Liver (tissue), 3 donors: ENCODE data around the gene RASSF7.

Experiments used
- ATF3 ChIP-seq: IDR thresholded peaks from 2 replicates; pipeline ENCODE4 v1.6.1; 2016; ENCODE audit warnings: antibody characterized with exemption
- GABPA ChIP-seq, 2 donors: IDR thresholded peaks in 1 of 2; conservative IDR thresholded peaks in 1 of 2; 2 replicates each; pipeline ENCODE4 v1.6.1; 2016; ENCODE audit warnings: antibody characterized with exemption in 2 of 2, mild to moderate bottlenecking in 1 of 2, moderate library complexity in 1 of 2
- HNF4G ChIP-seq: IDR thresholded peaks from 2 replicates; pipeline ENCODE4 v1.6.1; 2016; ENCODE audit warnings: antibody characterized with exemption
- JUND ChIP-seq, 2 donors: IDR thresholded peaks; 2 replicates each; pipeline ENCODE4 v1.6.1; 2016; ENCODE audit warnings: antibody characterized with exemption in 2 of 2
- RAD21 ChIP-seq, 2 donors: IDR thresholded peaks; 2 replicates each; pipeline ENCODE4 v1.6.1; 2016; ENCODE audit warnings: antibody characterized with exemption in 2 of 2, mild to moderate bottlenecking in 2 of 2
- TAF1 ChIP-seq: conservative IDR thresholded peaks from 2 replicates; pipeline ENCODE4 v1.6.1; 2016; ENCODE audit warnings: antibody characterized with exemption, mild to moderate bottlenecking
- TF ChIP-seq, protein P1 (sequence below): fragments of 150-350 bp; IDR thresholded peaks from 2 replicates; pipeline ENCODE4 v1.5.1; 2017; ENCODE audit warnings: improper control_type of control experiment, low read depth, low read length; ENCODE audit not compliant: missing input control
- TF ChIP-seq, protein P2 (sequence below): IDR thresholded peaks from 2 replicates; pipeline ENCODE4 v1.6.1; 2016; ENCODE audit warnings: antibody characterized with exemption, mild to moderate bottlenecking
- TF ChIP-seq, protein P3 (sequence below): IDR thresholded peaks from 2 replicates; pipeline ENCODE4 v1.6.1; 2016; ENCODE audit warnings: antibody characterized with exemption
- donor health status: healthy.
- donor health status: healthy.

GRCh38 chr11:592918-593317 is 32.1 kb downstream of the RASSF7 start:
- TF ChIP-seq RAD21 (IDR thresholded peaks at IDR 0.05) (no peak), TAF1 (no peak), HNF4G (no peak), JUND (IDR thresholded peaks at IDR 0.05) (no peak), GABPA (IDR thresholded peaks at IDR 0.05 in 1 of 2, conservative IDR thresholded peaks at IDR 0.05 in 1 of 2) (no peak), ATF3 (no peak)
- TF ChIP-seq, protein P1, sequence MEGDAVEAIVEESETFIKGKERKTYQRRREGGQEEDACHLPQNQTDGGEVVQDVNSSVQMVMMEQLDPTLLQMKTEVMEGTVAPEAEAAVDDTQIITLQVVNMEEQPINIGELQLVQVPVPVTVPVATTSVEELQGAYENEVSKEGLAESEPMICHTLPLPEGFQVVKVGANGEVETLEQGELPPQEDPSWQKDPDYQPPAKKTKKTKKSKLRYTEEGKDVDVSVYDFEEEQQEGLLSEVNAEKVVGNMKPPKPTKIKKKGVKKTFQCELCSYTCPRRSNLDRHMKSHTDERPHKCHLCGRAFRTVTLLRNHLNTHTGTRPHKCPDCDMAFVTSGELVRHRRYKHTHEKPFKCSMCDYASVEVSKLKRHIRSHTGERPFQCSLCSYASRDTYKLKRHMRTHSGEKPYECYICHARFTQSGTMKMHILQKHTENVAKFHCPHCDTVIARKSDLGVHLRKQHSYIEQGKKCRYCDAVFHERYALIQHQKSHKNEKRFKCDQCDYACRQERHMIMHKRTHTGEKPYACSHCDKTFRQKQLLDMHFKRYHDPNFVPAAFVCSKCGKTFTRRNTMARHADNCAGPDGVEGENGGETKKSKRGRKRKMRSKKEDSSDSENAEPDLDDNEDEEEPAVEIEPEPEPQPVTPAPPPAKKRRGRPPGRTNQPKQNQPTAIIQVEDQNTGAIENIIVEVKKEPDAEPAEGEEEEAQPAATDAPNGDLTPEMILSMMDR = no peak
- TF ChIP-seq, protein P2, sequence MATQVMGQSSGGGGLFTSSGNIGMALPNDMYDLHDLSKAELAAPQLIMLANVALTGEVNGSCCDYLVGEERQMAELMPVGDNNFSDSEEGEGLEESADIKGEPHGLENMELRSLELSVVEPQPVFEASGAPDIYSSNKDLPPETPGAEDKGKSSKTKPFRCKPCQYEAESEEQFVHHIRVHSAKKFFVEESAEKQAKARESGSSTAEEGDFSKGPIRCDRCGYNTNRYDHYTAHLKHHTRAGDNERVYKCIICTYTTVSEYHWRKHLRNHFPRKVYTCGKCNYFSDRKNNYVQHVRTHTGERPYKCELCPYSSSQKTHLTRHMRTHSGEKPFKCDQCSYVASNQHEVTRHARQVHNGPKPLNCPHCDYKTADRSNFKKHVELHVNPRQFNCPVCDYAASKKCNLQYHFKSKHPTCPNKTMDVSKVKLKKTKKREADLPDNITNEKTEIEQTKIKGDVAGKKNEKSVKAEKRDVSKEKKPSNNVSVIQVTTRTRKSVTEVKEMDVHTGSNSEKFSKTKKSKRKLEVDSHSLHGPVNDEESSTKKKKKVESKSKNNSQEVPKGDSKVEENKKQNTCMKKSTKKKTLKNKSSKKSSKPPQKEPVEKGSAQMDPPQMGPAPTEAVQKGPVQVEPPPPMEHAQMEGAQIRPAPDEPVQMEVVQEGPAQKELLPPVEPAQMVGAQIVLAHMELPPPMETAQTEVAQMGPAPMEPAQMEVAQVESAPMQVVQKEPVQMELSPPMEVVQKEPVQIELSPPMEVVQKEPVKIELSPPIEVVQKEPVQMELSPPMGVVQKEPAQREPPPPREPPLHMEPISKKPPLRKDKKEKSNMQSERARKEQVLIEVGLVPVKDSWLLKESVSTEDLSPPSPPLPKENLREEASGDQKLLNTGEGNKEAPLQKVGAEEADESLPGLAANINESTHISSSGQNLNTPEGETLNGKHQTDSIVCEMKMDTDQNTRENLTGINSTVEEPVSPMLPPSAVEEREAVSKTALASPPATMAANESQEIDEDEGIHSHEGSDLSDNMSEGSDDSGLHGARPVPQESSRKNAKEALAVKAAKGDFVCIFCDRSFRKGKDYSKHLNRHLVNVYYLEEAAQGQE = no peak
- TF ChIP-seq, protein P3, sequence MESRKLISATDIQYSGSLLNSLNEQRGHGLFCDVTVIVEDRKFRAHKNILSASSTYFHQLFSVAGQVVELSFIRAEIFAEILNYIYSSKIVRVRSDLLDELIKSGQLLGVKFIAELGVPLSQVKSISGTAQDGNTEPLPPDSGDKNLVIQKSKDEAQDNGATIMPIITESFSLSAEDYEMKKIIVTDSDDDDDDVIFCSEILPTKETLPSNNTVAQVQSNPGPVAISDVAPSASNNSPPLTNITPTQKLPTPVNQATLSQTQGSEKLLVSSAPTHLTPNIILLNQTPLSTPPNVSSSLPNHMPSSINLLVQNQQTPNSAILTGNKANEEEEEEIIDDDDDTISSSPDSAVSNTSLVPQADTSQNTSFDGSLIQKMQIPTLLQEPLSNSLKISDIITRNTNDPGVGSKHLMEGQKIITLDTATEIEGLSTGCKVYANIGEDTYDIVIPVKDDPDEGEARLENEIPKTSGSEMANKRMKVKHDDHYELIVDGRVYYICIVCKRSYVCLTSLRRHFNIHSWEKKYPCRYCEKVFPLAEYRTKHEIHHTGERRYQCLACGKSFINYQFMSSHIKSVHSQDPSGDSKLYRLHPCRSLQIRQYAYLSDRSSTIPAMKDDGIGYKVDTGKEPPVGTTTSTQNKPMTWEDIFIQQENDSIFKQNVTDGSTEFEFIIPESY = no peak
